GM08714 (cell line): ENCODE data around the gene YARS2.
"Not testable (repeated sequence)": the region's sequence is repeated elsewhere in the genome, so short reads cannot be mapped to it uniquely, and the experiment has no call there.

Experiments used
- H3K4me3 ChIP-seq: fragments of 200-500 bp; sonication (Bioruptor generic); 2 replicates; pipeline ENCODE4 v1.5.1; 2014; ENCODE audit warnings: mild to moderate bottlenecking, low read length, inconsistent platforms
- ZNF274 ChIP-seq: IDR thresholded peaks from 2 replicates; pipeline ENCODE4 v1.6.1; 2012; ENCODE audit warnings: mild to moderate bottlenecking, low read depth, low read length

YARS2 gene

GRCh38 chr12:32718926-32719325, 36.8 kb downstream of the YARS2 start:
- no peak for TF ChIP-seq ZNF274
- no peak overlapping the region for H3K4me3 ChIP-seq

GRCh38 chr12:32714772-32715171, 40.9 kb downstream of the YARS2 start:
- no peak for TF ChIP-seq ZNF274
- no peak overlapping the region for H3K4me3 ChIP-seq

GRCh38 chr12:32708926-32709325, 46.8 kb downstream of the YARS2 start:
- TF ChIP-seq ZNF274: no peak

GRCh38 chr12:32706335-32707024, 49.2 kb downstream of the YARS2 start:
- H3K4me3 ChIP-seq: no peak overlapping the region
- TF ChIP-seq ZNF274: no peak

More at GRCh38 chr12:32708926-32709325, 46.8 kb downstream of the YARS2 start:
- H3K4me3 ChIP-seq: no peak overlapping the region

GRCh38 chr12:32705783-32706182, 49.9 kb downstream of the YARS2 start:
- no peak for TF ChIP-seq ZNF274
- no peak overlapping the region for H3K4me3 ChIP-seq

- TF ChIP-seq ZNF274: no peak
- no peak overlapping the region for H3K4me3 ChIP-seq
These were observed 52.8 kb downstream of the YARS2 start for GRCh38 chr12:32702946-32703345.

- H3K4me3 ChIP-seq: no peak overlapping the region
- no peak for TF ChIP-seq ZNF274
These were observed 53.2 kb downstream of the YARS2 start for GRCh38 chr12:32702473-32702872.

GRCh38 chr12:32699437-32699836, 56.3 kb downstream of the YARS2 start:
- H3K4me3 ChIP-seq: not testable (repeated sequence)

GRCh38 chr12:32698285-32698684, 57.4 kb downstream of the YARS2 start:
- H3K4me3 ChIP-seq: no peak overlapping the region
- TF ChIP-seq ZNF274: no peak

GRCh38 chr12:32697445-32697844, 58.3 kb downstream of the YARS2 start:
- no peak overlapping the region for H3K4me3 ChIP-seq
- no peak for TF ChIP-seq ZNF274
